IPS-11a (cell line): ENCODE data around the gene SDK2.
"Not testable (repeated sequence)": the region's sequence is repeated elsewhere in the genome, so short reads cannot be mapped to it uniquely, and the experiment has no call there.

Experiments used
- H3K4me3 ChIP-seq: one replicate; pipeline ENCODE4 v1.5.1; 2013; ENCODE audit warnings: low read depth, low read length, control low read depth

The SDK2 gene

GRCh38 chr17:73466704-73467433, 177.4 kb downstream of the SDK2 start:
- H3K4me3 ChIP-seq: no peak overlapping the region

GRCh38 chr17:73465953-73466230, 178.4 kb downstream of the SDK2 start:
- no peak overlapping the region for H3K4me3 ChIP-seq

GRCh38 chr17:73465130-73465952, 178.9 kb downstream of the SDK2 start:
- H3K4me3 ChIP-seq: no peak overlapping the region

- H3K4me3 ChIP-seq: no peak overlapping the region
Observed at GRCh38 chr17:73464447-73464846, 179.8 kb downstream of the SDK2 start.

- no peak overlapping the region for H3K4me3 ChIP-seq
Observed at GRCh38 chr17:73463821-73464220, 180.4 kb downstream of the SDK2 start.

GRCh38 chr17:73462823-73463222, 181.4 kb downstream of the SDK2 start:
- H3K4me3 ChIP-seq: no peak overlapping the region

GRCh38 chr17:73459980-73460379, 184.3 kb downstream of the SDK2 start:
- H3K4me3 ChIP-seq: no peak overlapping the region

GRCh38 chr17:73455767-73456166, 188.5 kb downstream of the SDK2 start:
- H3K4me3 ChIP-seq: no peak overlapping the region

- H3K4me3 ChIP-seq: no peak overlapping the region
Observed at GRCh38 chr17:73455050-73455687, 189.1 kb downstream of the SDK2 start.

GRCh38 chr17:73453494-73453893, 190.8 kb downstream of the SDK2 start:
- not testable (repeated sequence) for H3K4me3 ChIP-seq

- H3K4me3 ChIP-seq: no peak overlapping the region
Observed at GRCh38 chr17:73453090-73453489, 191.2 kb downstream of the SDK2 start.

GRCh38 chr17:73452009-73452408, 192.2 kb downstream of the SDK2 start:
- H3K4me3 ChIP-seq: no peak overlapping the region

- H3K4me3 ChIP-seq: no peak overlapping the region
Observed at GRCh38 chr17:73447319-73447718, 196.9 kb downstream of the SDK2 start.

GRCh38 chr17:73446617-73447016, 197.6 kb downstream of the SDK2 start:
- H3K4me3 ChIP-seq: no peak overlapping the region

GRCh38 chr17:73445466-73445865, 198.8 kb downstream of the SDK2 start:
- H3K4me3 ChIP-seq: no peak overlapping the region

GRCh38 chr17:73444021-73444420, 200.2 kb downstream of the SDK2 start:
- H3K4me3 ChIP-seq: no peak overlapping the region

- H3K4me3 ChIP-seq: no peak overlapping the region
Observed at GRCh38 chr17:73439597-73439996, 204.6 kb downstream of the SDK2 start.

GRCh38 chr17:73437826-73438225, 206.4 kb downstream of the SDK2 start:
- H3K4me3 ChIP-seq: no peak overlapping the region

- no peak overlapping the region for H3K4me3 ChIP-seq
Observed at GRCh38 chr17:73436954-73437353, 207.3 kb downstream of the SDK2 start.

GRCh38 chr17:73435412-73435811, 208.8 kb downstream of the SDK2 start:
- no peak overlapping the region for H3K4me3 ChIP-seq

GRCh38 chr17:73434154-73434553, 210.1 kb downstream of the SDK2 start:
- no peak overlapping the region for H3K4me3 ChIP-seq

- no peak overlapping the region for H3K4me3 ChIP-seq
Observed at GRCh38 chr17:73433501-73433900, 210.7 kb downstream of the SDK2 start.
